Upper lobe of left lung (tissue), 4 donors: ENCODE measurements around the gene MSI2.

Experiments
- CTCF ChIP-seq, 6 experiments: fragments of 450-650 bp in 4 of 6; fragments of 200-600 bp in 2 of 6; sonication (generic) in 2 of 6; IDR thresholded peaks; one replicate each; pipeline ENCODE4 v1.5.1; 2016 to 2019; ENCODE audit warnings: antibody characterized with exemption in 6 of 6
- EP300 ChIP-seq, 4 donors: sonication (generic); formaldehyde crosslinking; IDR thresholded peaks; one replicate each; pipeline ENCODE4 v1.5.1; 2017; ENCODE audit warnings: antibody characterized with exemption in 4 of 4, control low read depth in 2 of 4
- POLR2A ChIP-seq, 4 donors: fragments of 450-650 bp; IDR thresholded peaks; one replicate each; pipeline ENCODE4 v1.5.1; 2016 to 2017; ENCODE audit warnings: antibody characterized with exemption in 4 of 4, mild to moderate bottlenecking in 2 of 4
- POLR2AphosphoS5 ChIP-seq, 2 donors: sonication (generic); formaldehyde crosslinking; IDR thresholded peaks; one replicate each; pipeline ENCODE4 v1.5.1; 2017; ENCODE audit warnings: antibody characterized with exemption in 2 of 2

GRCh38 chr17:57532966-57533365 lies 276.6 kb downstream of the MSI2 start:
- TF ChIP-seq CTCF (IDR thresholded peaks at IDR 0.05) (no peak), POLR2A (IDR thresholded peaks at IDR 0.05) (no peak), POLR2AphosphoS5 (IDR thresholded peaks at IDR 0.05) (no peak), EP300 (IDR thresholded peaks at IDR 0.05) (no peak)
